ENCODE data around the gene TRPT1. TPM values are rescaled to one million over a fixed set of nuclear protein-coding genes. Genes with fewer than 3 reads are reported as not detected.
A peak's percentile ranks its signal among the peaks of the same experiment; 100 is the strongest.

TRPT1 gene
- total and polyA plus RNA-seq, 9 of the 15 experiments (the other 6 are each of a cell fraction or from before 2014, with no cell fraction given) = 4.6 to 41.7 (median 23.1) TPM

GRCh38 chr11:64234647-64235379, 8.8 kb upstream of the TRPT1 start:
- ChIA-PET CTCF (ENCODE audit: low intra/inter-chr PET ratio) (no interaction called here), POLR2A (interaction anchor here (1.6 to 2.2 kb wide), 2 partner anchors 11 kb away, joined by 3 to 10 read pairs; partner anchors contain the start of gene PPP1R14B)
- no peak overlapping the region for H2AFZ ChIP-seq (ENCODE audit: low read depth, low read length)
- BruUV-seq (replicated peaks) = no TSS peak
- FAIRE-seq = no peak
- 2% methylated on average over 37 of the region's 80 CpGs for WGBS (ENCODE audit: insufficient coverage, low coverage, missing lambda C conversion rate)
- H4K20me1 ChIP-seq (replicated peaks; ENCODE audit: control insufficient read depth, insufficient read depth, low read length) = no peaks in the 10 kb centered on the region
- H3K9me1 ChIP-seq (ENCODE audit: control insufficient read depth, insufficient read depth, low read length) = no peaks in the 10 kb centered on the region
- peak overlapping the region; percentile 88 for H3K4me2 ChIP-seq (ENCODE audit: insufficient read depth, low read length)
- peaks cover 34 to 66% of the 10 kb centered on the region in 2 experiments for H3K4me1 ChIP-seq (replicated peaks in 1 of 2; ENCODE audit: control insufficient read depth in 2 of 2, insufficient read depth in 2 of 2, low read length in 2 of 2)
- no peaks in the 10 kb centered on the region for H3K27me3 ChIP-seq (ENCODE audit: control insufficient read depth in 2 of 2, insufficient read depth in 2 of 2, low read length in 2 of 2)
- no peaks in the 10 kb centered on the region for H3K9me3 ChIP-seq (replicated peaks; ENCODE audit: control insufficient read depth, insufficient read depth, low read depth, low read length)
- H3K27ac ChIP-seq (ENCODE audit: extremely low read depth, low read depth, low read length) = peak overlapping the region; percentile 62; the same call in 1 of the 3 replicates
- H3K79me2 ChIP-seq (ENCODE audit: control insufficient read depth, insufficient read depth, low read length) = peaks cover 39% of the 10 kb centered on the region
- peak; percentile 14; the same call in 2 of the 3 replicates for ATAC-seq
- peak overlapping the region; percentile 71 for H3K4me3 ChIP-seq
- intact Hi-C loops (cut with micrococcal nuclease) (no loop called here), in situ Hi-C loops (cut with MboI) (no loop called here)
- peak in 3 of 4 experiments; percentile 44 to 51 (median 48) for DNase-seq (ENCODE audit: extremely low read depth in 1 of 4, low spot score in 3 of 4)
- H3K9ac ChIP-seq (ENCODE audit: insufficient read depth in 1 of 2, low read depth in 2 of 2, low read length in 2 of 2) = peak overlapping the region; percentile 38 to 91
- H3K36me3 ChIP-seq (ENCODE audit: control insufficient read depth, insufficient read depth, low read length) = peaks cover 37% of the 10 kb centered on the region; the same call in 2 of the 3 replicates
- TF ChIP-seq, protein P1, sequence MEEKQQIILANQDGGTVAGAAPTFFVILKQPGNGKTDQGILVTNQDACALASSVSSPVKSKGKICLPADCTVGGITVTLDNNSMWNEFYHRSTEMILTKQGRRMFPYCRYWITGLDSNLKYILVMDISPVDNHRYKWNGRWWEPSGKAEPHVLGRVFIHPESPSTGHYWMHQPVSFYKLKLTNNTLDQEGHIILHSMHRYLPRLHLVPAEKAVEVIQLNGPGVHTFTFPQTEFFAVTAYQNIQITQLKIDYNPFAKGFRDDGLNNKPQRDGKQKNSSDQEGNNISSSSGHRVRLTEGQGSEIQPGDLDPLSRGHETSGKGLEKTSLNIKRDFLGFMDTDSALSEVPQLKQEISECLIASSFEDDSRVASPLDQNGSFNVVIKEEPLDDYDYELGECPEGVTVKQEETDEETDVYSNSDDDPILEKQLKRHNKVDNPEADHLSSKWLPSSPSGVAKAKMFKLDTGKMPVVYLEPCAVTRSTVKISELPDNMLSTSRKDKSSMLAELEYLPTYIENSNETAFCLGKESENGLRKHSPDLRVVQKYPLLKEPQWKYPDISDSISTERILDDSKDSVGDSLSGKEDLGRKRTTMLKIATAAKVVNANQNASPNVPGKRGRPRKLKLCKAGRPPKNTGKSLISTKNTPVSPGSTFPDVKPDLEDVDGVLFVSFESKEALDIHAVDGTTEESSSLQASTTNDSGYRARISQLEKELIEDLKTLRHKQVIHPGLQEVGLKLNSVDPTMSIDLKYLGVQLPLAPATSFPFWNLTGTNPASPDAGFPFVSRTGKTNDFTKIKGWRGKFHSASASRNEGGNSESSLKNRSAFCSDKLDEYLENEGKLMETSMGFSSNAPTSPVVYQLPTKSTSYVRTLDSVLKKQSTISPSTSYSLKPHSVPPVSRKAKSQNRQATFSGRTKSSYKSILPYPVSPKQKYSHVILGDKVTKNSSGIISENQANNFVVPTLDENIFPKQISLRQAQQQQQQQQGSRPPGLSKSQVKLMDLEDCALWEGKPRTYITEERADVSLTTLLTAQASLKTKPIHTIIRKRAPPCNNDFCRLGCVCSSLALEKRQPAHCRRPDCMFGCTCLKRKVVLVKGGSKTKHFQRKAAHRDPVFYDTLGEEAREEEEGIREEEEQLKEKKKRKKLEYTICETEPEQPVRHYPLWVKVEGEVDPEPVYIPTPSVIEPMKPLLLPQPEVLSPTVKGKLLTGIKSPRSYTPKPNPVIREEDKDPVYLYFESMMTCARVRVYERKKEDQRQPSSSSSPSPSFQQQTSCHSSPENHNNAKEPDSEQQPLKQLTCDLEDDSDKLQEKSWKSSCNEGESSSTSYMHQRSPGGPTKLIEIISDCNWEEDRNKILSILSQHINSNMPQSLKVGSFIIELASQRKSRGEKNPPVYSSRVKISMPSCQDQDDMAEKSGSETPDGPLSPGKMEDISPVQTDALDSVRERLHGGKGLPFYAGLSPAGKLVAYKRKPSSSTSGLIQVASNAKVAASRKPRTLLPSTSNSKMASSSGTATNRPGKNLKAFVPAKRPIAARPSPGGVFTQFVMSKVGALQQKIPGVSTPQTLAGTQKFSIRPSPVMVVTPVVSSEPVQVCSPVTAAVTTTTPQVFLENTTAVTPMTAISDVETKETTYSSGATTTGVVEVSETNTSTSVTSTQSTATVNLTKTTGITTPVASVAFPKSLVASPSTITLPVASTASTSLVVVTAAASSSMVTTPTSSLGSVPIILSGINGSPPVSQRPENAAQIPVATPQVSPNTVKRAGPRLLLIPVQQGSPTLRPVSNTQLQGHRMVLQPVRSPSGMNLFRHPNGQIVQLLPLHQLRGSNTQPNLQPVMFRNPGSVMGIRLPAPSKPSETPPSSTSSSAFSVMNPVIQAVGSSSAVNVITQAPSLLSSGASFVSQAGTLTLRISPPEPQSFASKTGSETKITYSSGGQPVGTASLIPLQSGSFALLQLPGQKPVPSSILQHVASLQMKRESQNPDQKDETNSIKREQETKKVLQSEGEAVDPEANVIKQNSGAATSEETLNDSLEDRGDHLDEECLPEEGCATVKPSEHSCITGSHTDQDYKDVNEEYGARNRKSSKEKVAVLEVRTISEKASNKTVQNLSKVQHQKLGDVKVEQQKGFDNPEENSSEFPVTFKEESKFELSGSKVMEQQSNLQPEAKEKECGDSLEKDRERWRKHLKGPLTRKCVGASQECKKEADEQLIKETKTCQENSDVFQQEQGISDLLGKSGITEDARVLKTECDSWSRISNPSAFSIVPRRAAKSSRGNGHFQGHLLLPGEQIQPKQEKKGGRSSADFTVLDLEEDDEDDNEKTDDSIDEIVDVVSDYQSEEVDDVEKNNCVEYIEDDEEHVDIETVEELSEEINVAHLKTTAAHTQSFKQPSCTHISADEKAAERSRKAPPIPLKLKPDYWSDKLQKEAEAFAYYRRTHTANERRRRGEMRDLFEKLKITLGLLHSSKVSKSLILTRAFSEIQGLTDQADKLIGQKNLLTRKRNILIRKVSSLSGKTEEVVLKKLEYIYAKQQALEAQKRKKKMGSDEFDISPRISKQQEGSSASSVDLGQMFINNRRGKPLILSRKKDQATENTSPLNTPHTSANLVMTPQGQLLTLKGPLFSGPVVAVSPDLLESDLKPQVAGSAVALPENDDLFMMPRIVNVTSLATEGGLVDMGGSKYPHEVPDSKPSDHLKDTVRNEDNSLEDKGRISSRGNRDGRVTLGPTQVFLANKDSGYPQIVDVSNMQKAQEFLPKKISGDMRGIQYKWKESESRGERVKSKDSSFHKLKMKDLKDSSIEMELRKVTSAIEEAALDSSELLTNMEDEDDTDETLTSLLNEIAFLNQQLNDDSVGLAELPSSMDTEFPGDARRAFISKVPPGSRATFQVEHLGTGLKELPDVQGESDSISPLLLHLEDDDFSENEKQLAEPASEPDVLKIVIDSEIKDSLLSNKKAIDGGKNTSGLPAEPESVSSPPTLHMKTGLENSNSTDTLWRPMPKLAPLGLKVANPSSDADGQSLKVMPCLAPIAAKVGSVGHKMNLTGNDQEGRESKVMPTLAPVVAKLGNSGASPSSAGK (IDR thresholded peaks at IDR 0.05) = no peak
- TF ChIP-seq FOXA3 (CRISPR knock-in tag; conservative IDR thresholded peaks at IDR 0.05 in 1 of 2, IDR thresholded peaks at IDR 0.05 in 1 of 2) = 0 out of 4 replicates have a peak, but pooled peaks of 1 of the 2 experiments have one; percentile 38
- TF ChIP-seq EGR1 (conservative IDR thresholded peaks at IDR 0.05) = 0 out of 2 replicates have a peak, but pooled peaks have one; percentile 4
- TF ChIP-seq KDM5B (IDR thresholded peaks at IDR 0.05; ENCODE audit: insufficient replicate concordance, low read depth, low read length) = peak; percentile 27
- TF ChIP-seq CTBP1 (IDR thresholded peaks at IDR 0.05; ENCODE audit: borderline replicate concordance) = peak; percentile 35; the same call in 1 of the 2 replicates
- TF ChIP-seq MTA3 (IDR thresholded peaks at IDR 0.05; ENCODE audit: borderline replicate concordance) = 0 out of 2 replicates have a peak, but pooled peaks have one; percentile 20
- TF ChIP-seq HNRNPL (IDR thresholded peaks at IDR 0.05; ENCODE audit: low read depth, low read length) = peak; percentile 53; the same call in 1 of the 2 replicates
- no peak for TF ChIP-seq NR2C2 (CRISPR knock-in tag; IDR thresholded peaks at IDR 0.05)
- 0 out of 2 replicates have a peak, but pooled peaks have one; percentile 23 for TF ChIP-seq NR2C2 (tag; IDR thresholded peaks at IDR 0.05)
